Epithelial cell of proximal tubule (primary cell): ENCODE measurements around the gene MRGPRX3. TPM values are rescaled to one million over a fixed set of nuclear protein-coding genes. Genes with fewer than 3 reads are reported as not detected.
A peak's percentile ranks its signal among the peaks of the same experiment; 100 is the strongest.

Experiments
- DNase-seq: peaks from one replicate; pipeline ENCODE4 v3.0.0-alpha.2; 2011; ENCODE audit warnings: low read depth
- H3K4me3 ChIP-seq: 2 replicates; pipeline ENCODE4 v1.5.1; 2011; ENCODE audit warnings: low read depth, mild to moderate bottlenecking, low read length
- CTCF ChIP-seq: conservative IDR thresholded peaks from 2 replicates; pipeline ENCODE4 v1.5.1; 2012; ENCODE audit warnings: low read depth, mild to moderate bottlenecking, low read length
- total RNA-seq: library from RNA; depleted of rRNA; stranded (reverse); fragments of >200 nt; gene quantifications from 2 replicates; pipeline ENCODE4 v1.2.3, GENCODE V29; 2015

Gene MRGPRX3
- not detected in 2 replicates for total RNA-seq

DNA sequence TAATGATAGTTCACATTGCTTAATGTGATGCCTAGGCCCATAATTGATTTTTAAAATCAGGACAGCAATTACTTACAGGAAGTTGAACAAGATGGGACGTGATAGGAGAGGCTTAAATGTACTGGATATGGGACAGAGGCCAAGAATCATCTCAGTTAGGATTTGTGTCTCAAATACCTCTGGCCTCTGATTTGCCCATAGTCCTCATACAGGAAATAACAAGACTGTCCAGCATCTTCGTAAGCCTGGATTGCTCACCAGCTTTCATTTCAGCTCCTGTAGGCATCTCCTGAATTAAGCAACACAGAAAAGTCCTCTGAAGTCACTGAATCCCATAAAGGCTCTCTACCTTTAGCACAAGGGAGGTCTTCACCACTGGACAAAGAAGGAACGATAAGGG, at the start of gene MRGPRX3:
TSS of gene MRGPRX3 (plus strand) at position 231 of the 400 bp plus-strand sequence. CDS start 4,632 bp downstream, outside the sequence.
- no peak for TF ChIP-seq CTCF
- DNase-seq: no peak
- H3K4me3 ChIP-seq: no peak within 1 kb of the TSS

DNA sequence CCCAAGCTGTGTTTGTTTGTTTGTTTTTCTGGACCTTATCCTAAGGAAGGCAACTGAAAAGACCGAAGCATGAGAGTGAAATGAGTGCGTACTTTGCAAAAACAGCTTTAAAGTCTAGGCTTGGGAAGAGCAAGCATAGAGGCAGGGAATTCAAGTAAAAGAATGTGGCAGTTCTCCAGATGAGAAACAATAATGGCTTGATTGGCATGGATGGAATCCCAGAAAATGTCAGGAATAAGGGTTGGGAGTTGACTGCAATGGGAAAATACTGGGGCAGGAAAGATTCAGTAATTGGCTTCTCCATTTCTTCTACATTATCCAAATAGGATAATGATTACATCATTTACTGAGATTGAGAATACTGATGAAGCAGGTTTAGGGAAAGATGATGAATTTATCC, 44.0 kb upstream of the MRGPRX3 start:
- TF ChIP-seq CTCF: no peak
- no peak overlapping the region for H3K4me3 ChIP-seq
- no peak for DNase-seq

DNA sequence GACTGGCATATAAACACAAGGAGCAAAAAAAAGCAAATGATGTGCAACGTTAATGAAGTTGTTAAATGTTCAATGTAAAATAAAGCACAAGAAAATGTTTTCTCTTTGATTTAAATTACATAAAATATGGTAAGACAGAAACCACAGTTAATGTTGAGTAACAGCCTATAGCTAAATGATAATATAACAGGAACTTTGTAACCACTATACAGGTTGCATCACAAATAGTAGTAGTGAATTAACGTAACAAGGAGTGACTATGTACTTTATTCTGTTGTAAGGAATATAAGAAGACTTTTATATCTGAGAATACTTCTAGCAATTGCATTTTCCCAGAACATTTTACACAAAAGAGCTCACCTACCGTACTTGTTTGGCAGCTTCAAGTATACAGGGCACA, 43.4 kb upstream of the MRGPRX3 start:
- H3K4me3 ChIP-seq: no peak overlapping the region
- TF ChIP-seq CTCF: no peak
- DNase-seq: no peak

GRCh38 chr11:18091731-18092130, 40.6 kb upstream of the MRGPRX3 start:
- TF ChIP-seq CTCF: no peak
- no peak for DNase-seq
- H3K4me3 ChIP-seq: no peak overlapping the region

DNA sequence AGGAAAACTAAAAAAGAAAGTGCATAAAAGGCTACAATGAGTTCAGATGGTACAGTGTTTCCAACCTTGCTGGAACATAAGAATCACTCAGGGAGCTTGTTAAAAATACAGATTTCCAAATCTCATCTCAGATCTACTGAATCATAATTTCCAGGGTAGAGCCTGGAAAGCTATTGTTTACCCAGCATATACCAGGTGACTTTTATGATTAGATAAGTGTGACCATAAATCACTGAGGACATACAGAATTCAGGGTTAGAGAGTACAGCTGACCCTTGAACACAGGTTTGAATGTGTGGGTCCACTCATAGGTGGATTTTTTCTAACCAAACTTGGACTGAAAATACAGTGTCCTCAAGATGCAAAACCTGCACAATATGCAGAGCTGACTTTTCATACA, 38.4 kb upstream of the MRGPRX3 start:
- H3K4me3 ChIP-seq: no peak overlapping the region
- TF ChIP-seq CTCF: no peak
- DNase-seq: no peak

- no peak for TF ChIP-seq CTCF
- no peak for DNase-seq
- H3K4me3 ChIP-seq: no peak overlapping the region
Observed at GRCh38 chr11:18100926-18101656, 31.3 kb upstream of the MRGPRX3 start.

GRCh38 chr11:18105086-18105801, 27.1 kb upstream of the MRGPRX3 start:
- H3K4me3 ChIP-seq: peak overlapping the region; percentile 95
- no peak for DNase-seq
- no peak for TF ChIP-seq CTCF
